ENCODE results near the gene CAMK2A.
A peak's percentile ranks its signal among the peaks of the same experiment; 100 is the strongest.

CAMK2A gene

GRCh38 chr5:150219142-150219541 is 70.4 kb downstream of the CAMK2A start:
- H3K4me3 ChIP-seq (ENCODE audit: low read depth, low read length), result no peak overlapping the region
- in situ Hi-C loops (cut with HindIII; ENCODE audit: low sequenced_read_pairs), result no loop called here
- TF ChIP-seq, protein P1, sequence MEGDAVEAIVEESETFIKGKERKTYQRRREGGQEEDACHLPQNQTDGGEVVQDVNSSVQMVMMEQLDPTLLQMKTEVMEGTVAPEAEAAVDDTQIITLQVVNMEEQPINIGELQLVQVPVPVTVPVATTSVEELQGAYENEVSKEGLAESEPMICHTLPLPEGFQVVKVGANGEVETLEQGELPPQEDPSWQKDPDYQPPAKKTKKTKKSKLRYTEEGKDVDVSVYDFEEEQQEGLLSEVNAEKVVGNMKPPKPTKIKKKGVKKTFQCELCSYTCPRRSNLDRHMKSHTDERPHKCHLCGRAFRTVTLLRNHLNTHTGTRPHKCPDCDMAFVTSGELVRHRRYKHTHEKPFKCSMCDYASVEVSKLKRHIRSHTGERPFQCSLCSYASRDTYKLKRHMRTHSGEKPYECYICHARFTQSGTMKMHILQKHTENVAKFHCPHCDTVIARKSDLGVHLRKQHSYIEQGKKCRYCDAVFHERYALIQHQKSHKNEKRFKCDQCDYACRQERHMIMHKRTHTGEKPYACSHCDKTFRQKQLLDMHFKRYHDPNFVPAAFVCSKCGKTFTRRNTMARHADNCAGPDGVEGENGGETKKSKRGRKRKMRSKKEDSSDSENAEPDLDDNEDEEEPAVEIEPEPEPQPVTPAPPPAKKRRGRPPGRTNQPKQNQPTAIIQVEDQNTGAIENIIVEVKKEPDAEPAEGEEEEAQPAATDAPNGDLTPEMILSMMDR (IDR thresholded peaks at IDR 0.05; ENCODE audit: low read depth, low read length, missing control alignments), result no peak
- no peak for DNase-seq (ENCODE audit: low read depth)

- no peak for DNase-seq (ENCODE audit: low read depth)
- in situ Hi-C loops (cut with HindIII; ENCODE audit: low sequenced_read_pairs), result no loop called here
- TF ChIP-seq, protein P1 (IDR thresholded peaks at IDR 0.05; ENCODE audit: low read depth, low read length, missing control alignments), result no peak
- H3K4me3 ChIP-seq (ENCODE audit: low read depth, low read length), result no peak overlapping the region
These were observed 70.9 kb downstream of the CAMK2A start for GRCh38 chr5:150218693-150219035.

DNA sequence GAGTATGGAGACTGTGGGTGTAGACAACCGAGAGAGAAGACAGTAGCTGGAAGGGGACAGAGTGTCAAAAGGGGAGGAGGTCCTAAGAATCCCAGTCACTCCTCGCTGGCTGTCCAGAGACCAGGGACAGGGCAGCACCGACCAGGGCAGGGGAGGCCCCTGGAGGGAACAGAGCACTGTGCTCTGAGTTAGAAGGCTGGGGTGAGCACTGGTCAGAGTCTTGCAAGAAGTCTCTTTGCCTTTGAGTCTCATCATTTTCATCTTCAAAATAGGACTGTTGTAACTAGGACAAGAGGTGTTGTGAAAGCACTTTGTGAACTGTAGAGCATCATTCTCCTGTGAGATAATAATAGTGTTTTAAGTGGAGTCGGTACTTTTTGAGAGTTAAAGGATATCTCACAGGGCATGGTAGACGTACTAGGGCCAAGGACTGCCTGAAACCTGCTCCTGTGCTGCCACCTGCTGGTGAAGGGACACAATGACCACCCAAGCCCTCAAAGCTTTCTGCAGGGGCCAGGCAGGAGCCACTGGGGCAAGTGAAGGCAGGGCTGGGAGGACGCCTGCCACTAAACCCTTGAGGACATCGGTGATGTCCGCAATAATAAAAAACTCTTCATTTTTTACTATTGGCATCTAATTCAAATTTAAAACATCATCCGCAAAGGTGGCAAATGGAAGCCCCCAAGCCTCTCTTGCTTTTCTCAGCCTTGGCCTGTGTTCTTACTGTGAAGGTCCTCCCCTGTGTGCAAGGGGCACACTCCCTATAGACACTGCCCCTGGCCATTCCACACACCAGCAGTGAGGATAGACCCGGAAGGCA is 71.5 kb downstream of the CAMK2A start:
- in situ Hi-C loops (cut with HindIII; ENCODE audit: low sequenced_read_pairs), result no loop called here

DNA sequence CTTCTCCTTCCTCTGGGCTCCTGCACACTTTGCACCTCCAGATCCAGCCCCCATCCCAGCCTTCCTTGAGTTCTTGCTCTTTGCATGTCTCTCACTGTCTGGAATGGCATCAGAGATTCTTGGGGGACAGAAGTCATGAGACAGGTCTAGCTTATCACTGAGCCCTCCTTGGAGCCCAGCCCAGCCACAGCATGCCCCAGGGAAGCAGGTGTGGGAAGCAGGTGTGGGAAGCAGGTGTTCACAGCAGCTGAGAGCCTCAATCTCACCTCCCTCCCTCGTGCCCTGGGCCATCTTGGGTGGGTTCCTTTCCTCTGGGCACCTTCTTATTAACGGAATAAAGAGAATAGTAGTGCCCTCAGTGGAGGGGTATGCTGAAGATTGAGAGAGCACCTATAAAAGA is 72.5 kb downstream of the CAMK2A start:
- no peak overlapping the region for H3K4me3 ChIP-seq (ENCODE audit: low read depth, low read length)
- in situ Hi-C loops (cut with HindIII; ENCODE audit: low sequenced_read_pairs), result no loop called here
- DNase-seq (ENCODE audit: low read depth), result no peak
- TF ChIP-seq, protein P1 (IDR thresholded peaks at IDR 0.05; ENCODE audit: low read depth, low read length, missing control alignments), result no peak

More for the DNA sequence above, 71.5 kb downstream of the CAMK2A start:
- peak; percentile 68 for DNase-seq (ENCODE audit: low read depth)
- TF ChIP-seq, protein P1 (IDR thresholded peaks at IDR 0.05; ENCODE audit: low read depth, low read length, missing control alignments), result peak; percentile 79
- no peak overlapping the region for H3K4me3 ChIP-seq (ENCODE audit: low read depth, low read length)

- in situ Hi-C loops (cut with HindIII; ENCODE audit: low sequenced_read_pairs), result no loop called here
- no peak overlapping the region for H3K4me3 ChIP-seq (ENCODE audit: low read depth, low read length)
- DNase-seq (ENCODE audit: low read depth), result no peak
- TF ChIP-seq, protein P1 (IDR thresholded peaks at IDR 0.05; ENCODE audit: low read depth, low read length, missing control alignments), result no peak
These were observed 73.3 kb downstream of the CAMK2A start for GRCh38 chr5:150215979-150216944.

DNA sequence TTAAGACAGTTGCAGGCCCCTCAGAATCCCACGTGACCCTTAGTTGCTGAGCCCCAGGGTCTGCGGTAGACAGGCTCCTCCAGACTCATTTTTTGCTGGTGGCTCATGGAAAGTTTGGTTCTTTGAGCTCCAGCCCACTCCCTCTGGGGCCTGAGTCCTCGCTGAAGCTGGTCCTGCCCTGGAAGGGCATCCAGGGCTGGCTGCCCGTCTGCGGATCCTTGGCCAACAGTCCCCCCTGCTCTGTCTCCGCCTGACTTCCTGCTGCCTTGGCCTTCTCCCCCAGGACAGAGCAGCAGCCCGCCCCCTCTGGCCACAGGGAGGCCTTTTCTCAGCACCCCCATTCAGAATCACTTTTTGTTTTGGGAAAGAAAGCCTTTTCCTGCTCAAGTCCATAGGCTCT is 75.3 kb downstream of the CAMK2A start:
- DNase-seq (ENCODE audit: low read depth), result no peak
- no peak overlapping the region for H3K4me3 ChIP-seq (ENCODE audit: low read depth, low read length)
- TF ChIP-seq, protein P1 (IDR thresholded peaks at IDR 0.05; ENCODE audit: low read depth, low read length, missing control alignments), result peak; percentile 31
- in situ Hi-C loops (cut with HindIII; ENCODE audit: low sequenced_read_pairs), result no loop called here

Data from astrocyte of the cerebellum (primary cell).